AG04449 (cell line): ENCODE measurements around the gene SETD4.
A peak's percentile ranks its signal among the peaks of the same experiment; 100 is the strongest.

Experiments used
- CTCF ChIA-PET: fragments of 350-600 bp; formaldehyde crosslinking; extraction: SDS; loops from one replicate; lab custom pipeline; 2021; ENCODE audit warnings: antibody characterized with exemption; lab: Yijun Ruan, JAX
- POLR2A ChIA-PET: fragments of 400-600, 350-600 bp; formaldehyde crosslinking; extraction: SDS; loops from one replicate; lab custom pipeline; 2020; ENCODE audit warnings: antibody characterized with exemption, inconsistent platforms; lab: Yijun Ruan, JAX
- DNase-seq: peaks from one replicate; pipeline ENCODE4 v3.0.0-alpha.2; 2010; ENCODE audit warnings: low read depth, low spot score
- H3K4me3 ChIP-seq: 2 replicates; pipeline ENCODE4 v1.5.1; 2011; ENCODE audit warnings: low read depth, mild to moderate bottlenecking, control low read depth, low read length
- TF ChIP-seq, protein P1 (sequence below): IDR thresholded peaks from one replicate; pipeline ENCODE4 v1.5.1; 2011; ENCODE audit warnings: mild to moderate bottlenecking, moderate library complexity, low read length, control low read depth, inconsistent platforms; ENCODE audit not compliant: insufficient read depth; ENCODE audit errors: missing control alignments

The SETD4 gene

DNA sequence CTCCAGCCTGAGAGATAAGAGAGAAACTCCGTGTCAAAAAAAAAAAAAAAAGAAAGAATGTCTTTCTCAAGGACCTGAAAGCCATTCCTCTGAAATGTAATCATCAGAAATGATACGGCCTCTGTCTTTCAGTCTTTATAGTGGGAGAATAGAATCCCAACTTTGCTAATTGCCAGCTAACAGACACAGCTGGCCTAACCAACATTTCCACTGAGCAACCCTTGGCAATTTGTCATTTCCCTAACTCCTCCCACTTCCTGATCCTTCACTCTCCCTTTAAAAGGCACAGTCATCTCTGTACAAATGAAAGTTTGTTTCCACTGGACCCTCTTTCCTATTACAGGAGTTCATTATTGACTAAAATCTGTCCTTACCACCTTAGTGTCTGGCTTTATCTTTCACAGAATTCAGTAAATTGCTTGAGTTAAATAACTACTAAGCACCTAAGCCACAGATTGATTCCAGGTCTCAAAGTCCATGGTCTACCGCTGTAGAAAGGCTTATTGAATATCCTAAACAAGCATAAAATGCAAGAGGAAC is 5.2 kb upstream of the SETD4 start:
- H3K4me3 ChIP-seq, result no peak overlapping the region
- TF ChIP-seq, protein P1, sequence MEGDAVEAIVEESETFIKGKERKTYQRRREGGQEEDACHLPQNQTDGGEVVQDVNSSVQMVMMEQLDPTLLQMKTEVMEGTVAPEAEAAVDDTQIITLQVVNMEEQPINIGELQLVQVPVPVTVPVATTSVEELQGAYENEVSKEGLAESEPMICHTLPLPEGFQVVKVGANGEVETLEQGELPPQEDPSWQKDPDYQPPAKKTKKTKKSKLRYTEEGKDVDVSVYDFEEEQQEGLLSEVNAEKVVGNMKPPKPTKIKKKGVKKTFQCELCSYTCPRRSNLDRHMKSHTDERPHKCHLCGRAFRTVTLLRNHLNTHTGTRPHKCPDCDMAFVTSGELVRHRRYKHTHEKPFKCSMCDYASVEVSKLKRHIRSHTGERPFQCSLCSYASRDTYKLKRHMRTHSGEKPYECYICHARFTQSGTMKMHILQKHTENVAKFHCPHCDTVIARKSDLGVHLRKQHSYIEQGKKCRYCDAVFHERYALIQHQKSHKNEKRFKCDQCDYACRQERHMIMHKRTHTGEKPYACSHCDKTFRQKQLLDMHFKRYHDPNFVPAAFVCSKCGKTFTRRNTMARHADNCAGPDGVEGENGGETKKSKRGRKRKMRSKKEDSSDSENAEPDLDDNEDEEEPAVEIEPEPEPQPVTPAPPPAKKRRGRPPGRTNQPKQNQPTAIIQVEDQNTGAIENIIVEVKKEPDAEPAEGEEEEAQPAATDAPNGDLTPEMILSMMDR, result no peak
- POLR2A ChIA-PET, result no interaction called here
- CTCF ChIA-PET, result interaction anchor here (0.8 kb wide), 1 partner anchor 58 kb away, joined by 3 read pairs; no protein-coding TSS in a partner anchor
- DNase-seq, result no peak

DNA sequence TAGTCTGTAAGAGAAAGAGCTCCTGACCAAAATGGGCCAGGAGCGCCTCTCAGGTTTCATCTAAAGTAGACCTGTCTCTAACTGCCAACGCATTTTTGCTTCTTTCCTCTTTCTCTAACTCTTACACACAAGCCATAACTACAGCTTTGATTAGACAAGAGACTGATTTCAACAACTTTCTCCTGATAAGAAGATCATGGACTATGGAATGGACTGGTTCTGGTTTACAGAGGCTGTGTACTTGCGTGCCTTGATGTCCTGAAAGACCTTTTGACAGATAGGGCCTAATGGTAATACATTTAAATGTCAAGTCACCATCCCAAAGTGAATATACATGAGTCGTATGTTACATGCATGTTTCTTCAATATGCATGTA is 3.7 kb upstream of the SETD4 start:
- POLR2A ChIA-PET, result no interaction called here
- TF ChIP-seq, protein P1, result no peak
- CTCF ChIA-PET, result no interaction called here
- no peak overlapping the region for H3K4me3 ChIP-seq
- DNase-seq, result no peak

DNA sequence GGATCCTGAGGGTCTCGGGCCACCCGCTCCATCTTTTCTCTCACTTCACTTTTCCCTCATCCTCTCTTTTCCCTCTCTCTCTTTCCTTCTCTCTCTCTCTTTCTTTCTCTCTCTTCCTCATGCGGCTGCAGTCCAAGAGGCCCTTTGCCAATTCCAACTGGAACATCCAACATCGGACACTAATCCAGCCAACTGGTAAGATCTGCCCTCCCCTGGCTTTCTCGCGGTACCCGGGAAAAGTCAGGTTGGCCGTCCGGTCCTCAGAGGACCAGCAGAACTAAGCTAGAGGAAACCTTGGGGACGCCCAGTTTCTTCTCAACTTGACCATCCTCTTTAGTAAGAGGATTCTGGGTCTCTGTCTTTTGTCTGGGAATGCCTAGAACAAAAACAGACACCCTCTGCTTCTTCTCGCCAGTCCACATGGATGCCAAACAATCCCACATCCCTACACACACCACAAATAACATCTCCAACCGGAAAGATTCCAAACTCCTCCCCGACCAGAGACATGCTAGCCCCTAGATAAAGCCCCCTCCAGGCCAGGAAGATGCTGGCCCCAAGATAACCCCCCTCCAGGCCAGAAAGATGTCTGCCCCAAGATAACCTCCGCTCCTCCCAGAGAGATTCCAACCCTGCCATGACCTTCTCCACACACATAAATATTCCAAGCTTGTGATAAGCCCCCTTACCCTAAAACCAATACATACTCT is 3.2 kb upstream of the SETD4 start:
- ChIA-PET CTCF (no interaction called here), POLR2A (no interaction called here)
- TF ChIP-seq, protein P1, result no peak
- no peak overlapping the region for H3K4me3 ChIP-seq
- DNase-seq, result no peak

DNA sequence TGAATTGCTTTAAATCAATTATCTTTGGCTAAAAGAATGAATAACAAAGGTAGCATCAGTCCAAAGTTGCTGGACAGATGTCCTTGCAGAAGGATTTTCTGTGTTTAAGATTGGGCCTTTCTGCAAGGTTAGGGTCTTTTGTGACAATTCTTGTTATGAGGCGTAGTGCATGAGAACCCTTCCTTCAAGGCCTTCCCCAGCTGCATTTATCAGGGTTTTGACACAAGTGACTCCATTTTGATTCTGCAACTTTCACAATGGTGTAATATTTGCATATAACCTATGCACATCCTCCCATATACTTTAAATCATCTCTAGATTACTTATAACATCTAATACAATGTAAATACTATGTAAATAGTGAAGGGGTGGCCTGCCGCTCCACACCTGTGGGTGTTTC is 1.1 kb upstream of the SETD4 start:
- TF ChIP-seq, protein P1, result no peak
- ChIA-PET CTCF (no interaction called here), POLR2A (no interaction called here)
- no peak overlapping the region for H3K4me3 ChIP-seq
- DNase-seq, result no peak

DNA sequence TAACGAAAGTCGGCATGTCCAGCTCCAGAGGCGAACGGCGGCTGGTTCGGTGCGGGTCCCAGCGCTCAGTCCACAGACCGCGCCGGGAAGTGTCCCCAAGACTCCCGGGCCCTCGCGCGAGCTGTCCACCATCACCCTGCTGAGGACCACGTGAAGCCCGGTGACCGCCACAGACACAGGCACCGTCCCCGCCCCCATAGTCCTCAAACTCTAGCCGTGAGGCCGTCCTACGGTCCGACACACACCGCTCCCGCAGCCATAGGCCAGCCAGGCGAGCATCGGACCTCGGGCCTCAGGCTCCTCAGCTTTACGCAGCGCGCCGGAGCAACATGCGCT is 535 bp downstream of the SETD4 start:
- CTCF ChIA-PET, result interaction anchor here (0.9 to 1.6 kb wide), 4 partner anchors 13 to 53 kb away, joined by 3 to 8 read pairs (median 5); no protein-coding TSS in a partner anchor
- no peak for DNase-seq
- H3K4me3 ChIP-seq, result peak overlapping the region; percentile 98
- TF ChIP-seq, protein P1, result no peak
- POLR2A ChIA-PET, result interaction anchor here (1.0 to 2.1 kb wide), 3 partner anchors 11 to 53 kb away, joined by 3 to 28 read pairs (median 3); partner anchors contain the start of gene CBR1

DNA sequence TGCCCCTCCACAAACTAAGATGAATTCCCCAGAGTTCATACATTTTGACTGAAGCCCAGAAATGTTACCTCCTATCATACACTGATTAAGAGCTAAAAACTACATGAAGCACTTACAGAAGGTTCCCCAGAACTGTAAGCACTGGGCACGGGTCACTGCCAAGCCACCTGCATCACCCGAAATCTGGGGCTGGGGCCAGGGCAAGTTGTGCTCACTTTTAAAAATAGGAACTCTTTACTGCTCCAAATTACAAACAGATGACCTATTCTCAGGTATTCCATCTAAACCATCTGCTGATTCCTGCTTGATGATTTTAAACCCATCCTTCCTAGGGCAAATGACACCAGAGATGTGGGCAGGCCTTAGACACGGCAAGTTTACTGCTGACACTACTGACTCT is 4.8 kb downstream of the SETD4 start:
- POLR2A ChIA-PET, result no interaction called here
- TF ChIP-seq, protein P1, result no peak
- CTCF ChIA-PET, result no interaction called here
- no peak overlapping the region for H3K4me3 ChIP-seq
- DNase-seq, result no peak
